CD8-positive, alpha-beta memory T cell (primary cell): ENCODE measurements around the gene CRISP2. TPM values are rescaled to one million over a fixed set of nuclear protein-coding genes. Genes with fewer than 3 reads are reported as not detected.
"Not testable (repeated sequence)": the region's sequence is repeated elsewhere in the genome, so short reads cannot be mapped to it uniquely, and the experiment has no call there.

Experiments used
- CTCF ChIA-PET: fragments of 350-600 bp; sonication (Branson Sonifier 250); formaldehyde crosslinking; loops from one replicate; lab custom pipeline; 2021; ENCODE audit warnings: antibody characterized with exemption; lab: Charles Lee
- POLR2A ChIA-PET: fragments of 350-600 bp; sonication (Branson Sonifier 250); formaldehyde crosslinking; loops from one replicate; lab custom pipeline; 2021; ENCODE audit warnings: antibody characterized with exemption; lab: Charles Lee
- DNase-seq, 5 donors: peaks; one replicate each; pipeline versions ENCODE4 v3.0.0 to v3.0.0-alpha.2; 2020 to 2022; ENCODE audit warnings: mixed read lengths in 1 of 5
- H3K27ac ChIP-seq: one replicate; pipeline ENCODE4 v1.7.0; 2013; ENCODE audit warnings: low read depth, mild to moderate bottlenecking, low read length, moderate library complexity
- H3K27me3 ChIP-seq: 2 replicates; pipeline ENCODE4 v1.7.0; 2013; ENCODE audit warnings: low read length, mild to moderate bottlenecking; ENCODE audit not compliant: insufficient read depth, poor library complexity, severe bottlenecking
- H3K36me3 ChIP-seq: 2 replicates; pipeline ENCODE4 v1.7.0; 2013; ENCODE audit warnings: mild to moderate bottlenecking, low read length, moderate library complexity; ENCODE audit not compliant: insufficient read depth
- H3K4me1 ChIP-seq: 2 replicates; pipeline ENCODE4 v1.7.0; 2013; ENCODE audit warnings: mild to moderate bottlenecking, low read length, moderate library complexity; ENCODE audit not compliant: insufficient read depth
- H3K4me3 ChIP-seq: 2 replicates; pipeline ENCODE4 v1.7.0; 2013; ENCODE audit warnings: mild to moderate bottlenecking, low read length
- H3K9me3 ChIP-seq: 2 replicates; pipeline ENCODE4 v1.7.0; 2013; ENCODE audit warnings: mild to moderate bottlenecking, low read length
- H3K27ac Mint-ChIP-seq, 8 donors: one replicate each; pipeline ENCODE4 v1.8.0; 2020 to 2021; ENCODE audit warnings: mixed read lengths in 8 of 8, mild to moderate bottlenecking in 6 of 8, inconsistent platforms in 3 of 8, moderate library complexity in 3 of 8
- H3K27me3 Mint-ChIP-seq, 2 donors: one replicate each; pipeline ENCODE4 v1.8.0; 2020 to 2021; ENCODE audit warnings: mixed read lengths in 2 of 2, mild to moderate bottlenecking in 1 of 2, moderate library complexity in 1 of 2
- H3K36me3 Mint-ChIP-seq, 3 donors: one replicate each; pipeline ENCODE4 v1.8.0; 2020 to 2021; ENCODE audit warnings: mixed read lengths in 3 of 3, inconsistent platforms in 1 of 3, mild to moderate bottlenecking in 1 of 3
- H3K4me1 Mint-ChIP-seq, 3 donors: one replicate each; pipeline ENCODE4 v1.8.0; 2020 to 2021; ENCODE audit warnings: mixed read lengths in 3 of 3, inconsistent platforms in 1 of 3, mild to moderate bottlenecking in 1 of 3
- H3K4me3 Mint-ChIP-seq, 7 donors: one replicate each; pipeline ENCODE4 v1.8.0; 2020 to 2021; ENCODE audit warnings: mixed read lengths in 7 of 7, mild to moderate bottlenecking in 6 of 7, moderate library complexity in 4 of 7, inconsistent platforms in 2 of 7
- H3K9me3 Mint-ChIP-seq, 5 donors: one replicate each; pipeline ENCODE4 v1.8.0; 2020 to 2022; ENCODE audit warnings: mixed read lengths in 5 of 5, mild to moderate bottlenecking in 3 of 5, moderate library complexity in 2 of 5, inconsistent platforms in 1 of 5
- polyA plus RNA-seq: library from polyadenylated mRNA; unstranded; fragments of 300-500 nt; fragmentation: Illumina TruSeq; gene quantifications from one replicate; pipeline ENCODE4 v1.2.3, GENCODE V29; 2021
- total RNA-seq, 2 experiments: library from RNA; stranded (reverse); gene quantifications; one replicate each; pipeline ENCODE4 v1.2.3, GENCODE V29; 2021

Gene CRISP2
- total and polyA plus RNA-seq, 3 experiments from 2014 or later: not detected

DNA sequence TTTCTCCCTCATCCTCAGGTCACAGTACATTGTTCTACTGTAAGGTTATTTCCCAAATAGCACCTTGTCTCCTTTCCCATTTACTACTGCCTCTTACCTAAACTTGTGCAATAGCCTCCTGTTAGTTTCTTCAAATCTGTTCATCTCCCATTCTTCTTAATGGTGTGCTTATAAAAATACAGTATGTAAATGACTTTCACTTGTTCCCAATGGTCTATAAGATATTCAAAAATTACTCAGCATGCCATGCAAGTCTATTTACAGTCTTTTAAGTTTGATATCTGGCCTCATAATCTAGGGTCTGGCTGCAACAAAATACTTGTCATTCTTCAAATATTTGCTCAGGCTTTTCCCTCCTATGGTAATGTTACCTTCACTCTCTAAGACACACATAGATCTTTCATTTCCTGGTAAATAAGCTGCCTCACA is 45.2 kb downstream of the CRISP2 start:
- H3K27me3 ChIP-seq: no peaks in the 10 kb centered on the region
- no peak for DNase-seq
- POLR2A ChIA-PET: no interaction called here
- no peaks in the 10 kb centered on the region for H3K4me1 ChIP-seq
- no peaks in the 10 kb centered on the region for H3K9me3 ChIP-seq
- Mint-ChIP-seq H3K4me3 (no peak overlapping the region), H3K9me3 (peaks cover 3 to 8% (median 6%) of the 10 kb centered on the region in 5 donors), H3K27me3 (no peaks in the 10 kb centered on the region), H3K36me3 (no peaks in the 10 kb centered on the region), H3K4me1 (no peaks in the 10 kb centered on the region), H3K27ac (no peak overlapping the region)
- H3K36me3 ChIP-seq: no peaks in the 10 kb centered on the region
- no peak overlapping the region for H3K27ac ChIP-seq
- CTCF ChIA-PET: no interaction called here
- H3K4me3 ChIP-seq: no peak overlapping the region

DNA sequence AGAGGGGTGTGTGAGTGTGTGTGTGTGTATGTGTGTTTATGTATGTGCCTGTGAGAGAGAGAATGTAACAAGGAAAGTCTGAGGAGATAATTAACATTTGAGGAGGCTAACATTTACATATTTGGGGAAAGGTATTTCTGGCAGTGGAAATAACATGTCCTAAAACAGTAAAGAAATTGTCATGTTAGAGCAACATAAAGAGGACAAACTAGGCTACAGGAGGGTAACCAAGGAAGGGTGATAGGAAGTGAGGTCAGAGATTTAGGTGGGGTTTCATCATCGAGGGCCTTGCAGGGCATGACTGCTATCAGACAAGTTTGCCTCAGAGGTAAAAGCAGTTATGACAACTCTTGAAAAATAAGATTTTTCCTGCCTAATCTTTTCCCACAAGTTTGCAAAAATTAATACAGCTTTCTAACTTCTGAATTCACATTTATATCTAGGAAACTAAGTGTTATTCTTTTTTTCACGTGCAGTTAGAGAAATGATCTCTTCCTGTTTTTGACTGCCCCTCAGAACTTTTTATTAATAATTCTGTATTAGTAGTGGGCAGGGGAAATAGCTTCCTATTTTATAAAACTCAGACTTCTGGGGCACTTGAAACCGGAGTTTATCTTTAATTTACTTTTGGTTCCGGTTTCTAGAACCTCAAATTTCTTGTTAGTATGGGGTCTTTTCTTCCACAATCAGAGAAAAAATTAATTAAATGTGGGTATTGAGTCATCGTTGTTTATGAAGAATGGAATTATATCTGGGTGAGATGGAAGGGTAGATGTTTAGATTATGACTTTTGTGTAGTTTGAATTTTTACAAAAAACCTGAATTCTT is 46.2 kb downstream of the CRISP2 start:
- Mint-ChIP-seq H3K36me3 (no peaks in the 10 kb centered on the region), H3K27me3 (no peaks in the 10 kb centered on the region), H3K4me3 (no peak overlapping the region), H3K27ac (no peak overlapping the region), H3K4me1 (no peaks in the 10 kb centered on the region), H3K9me3 (peaks cover 3 to 7% (median 6%) of the 10 kb centered on the region in 5 donors)
- Histone ChIP-seq H3K27ac (peak overlapping the region; percentile 25), H3K4me1 (no peaks in the 10 kb centered on the region), H3K4me3 (no peak overlapping the region), H3K9me3 (no peaks in the 10 kb centered on the region), H3K27me3 (no peaks in the 10 kb centered on the region), H3K36me3 (no peaks in the 10 kb centered on the region)
- DNase-seq: no peak
- ChIA-PET CTCF (no interaction called here), POLR2A (no interaction called here)

DNA sequence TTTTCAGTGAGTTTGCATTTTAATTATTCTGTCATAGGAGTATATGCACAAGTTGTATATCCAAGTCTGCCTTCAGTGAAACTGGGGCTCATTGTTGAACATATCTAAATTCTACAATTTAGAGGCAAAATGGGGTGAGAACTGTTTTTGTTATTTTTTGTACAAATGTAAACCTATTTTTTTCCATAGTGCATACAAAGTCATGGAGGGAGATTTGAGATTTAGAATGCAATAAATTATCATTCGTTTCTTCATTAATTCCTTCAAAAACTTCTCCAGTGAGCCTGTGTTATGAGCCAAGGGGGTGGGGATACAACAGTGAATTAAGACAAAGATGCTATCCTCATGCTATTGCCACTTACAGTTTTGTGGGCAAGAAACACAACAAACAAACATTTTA is 46.9 kb downstream of the CRISP2 start:
- H3K27me3 ChIP-seq: no peaks in the 10 kb centered on the region
- H3K4me1 ChIP-seq: no peaks in the 10 kb centered on the region
- POLR2A ChIA-PET: no interaction called here
- CTCF ChIA-PET: no interaction called here
- Mint-ChIP-seq H3K4me1 (no peaks in the 10 kb centered on the region), H3K9me3 (peaks cover 2 to 4% (median 3%) of the 10 kb centered on the region in 5 donors), H3K27me3 (no peaks in the 10 kb centered on the region), H3K27ac (no peak overlapping the region), H3K36me3 (no peaks in the 10 kb centered on the region), H3K4me3 (no peak overlapping the region)
- no peak overlapping the region for H3K27ac ChIP-seq
- H3K36me3 ChIP-seq: no peaks in the 10 kb centered on the region
- no peak for DNase-seq
- H3K4me3 ChIP-seq: no peak overlapping the region
- H3K9me3 ChIP-seq: no peaks in the 10 kb centered on the region

- Mint-ChIP-seq H3K4me3 (no peak overlapping the region), H3K4me1 (no peaks in the 10 kb centered on the region), H3K36me3 (no peaks in the 10 kb centered on the region), H3K27ac (no peak overlapping the region), H3K27me3 (no peaks in the 10 kb centered on the region), H3K9me3 (peaks cover 0 to 10% (median 0%) of the 10 kb centered on the region in 5 donors)
- Histone ChIP-seq H3K9me3 (no peaks in the 10 kb centered on the region), H3K36me3 (no peaks in the 10 kb centered on the region), H3K4me3 (no peak overlapping the region), H3K4me1 (no peaks in the 10 kb centered on the region), H3K27me3 (no peaks in the 10 kb centered on the region), H3K27ac (no peak overlapping the region)
- DNase-seq: no peak
- CTCF ChIA-PET: no interaction called here
- POLR2A ChIA-PET: no interaction called here
Observed at GRCh38 chr6:49664817-49665216, 48.5 kb downstream of the CRISP2 start.

- not testable (repeated sequence) for H3K27ac ChIP-seq
Observed at GRCh38 chr6:49664054-49664453, 49.3 kb downstream of the CRISP2 start.

GRCh38 chr6:49662892-49663261 is 50.5 kb downstream of the CRISP2 start:
- no peaks in the 10 kb centered on the region for H3K27me3 ChIP-seq
- Mint-ChIP-seq H3K4me3 (no peak overlapping the region), H3K27me3 (no peaks in the 10 kb centered on the region), H3K9me3 (peaks cover 0 to 10% (median 0%) of the 10 kb centered on the region in 5 donors), H3K36me3 (no peaks in the 10 kb centered on the region), H3K4me1 (no peaks in the 10 kb centered on the region), H3K27ac (no peak overlapping the region)
- POLR2A ChIA-PET: no interaction called here
- H3K9me3 ChIP-seq: no peaks in the 10 kb centered on the region
- H3K4me1 ChIP-seq: no peaks in the 10 kb centered on the region
- no peak overlapping the region for H3K4me3 ChIP-seq
- no peak overlapping the region for H3K27ac ChIP-seq
- no peak for DNase-seq
- CTCF ChIA-PET: no interaction called here
- no peaks in the 10 kb centered on the region for H3K36me3 ChIP-seq

More at GRCh38 chr6:49664054-49664453, 49.3 kb downstream of the CRISP2 start:
- H3K36me3 ChIP-seq, H3K9me3 ChIP-seq, H3K27ac Mint-ChIP-seq, H3K27me3 Mint-ChIP-seq, H3K4me3 Mint-ChIP-seq, POLR2A ChIA-PET, H3K9me3 Mint-ChIP-seq, H3K27me3 ChIP-seq, H3K4me1 ChIP-seq, H3K4me1 Mint-ChIP-seq, CTCF ChIA-PET, H3K4me3 ChIP-seq, DNase-seq, H3K36me3 Mint-ChIP-seq: not testable (repeated sequence)

GRCh38 chr6:49662231-49662891 is 51.0 kb downstream of the CRISP2 start:
- no peaks in the 10 kb centered on the region for H3K27me3 Mint-ChIP-seq
- no peak overlapping the region for H3K27ac Mint-ChIP-seq
- H3K27ac ChIP-seq: no peak overlapping the region
- no peak overlapping the region for H3K4me3 Mint-ChIP-seq
- DNase-seq: no peak
- CTCF ChIA-PET: no interaction called here
- H3K36me3 Mint-ChIP-seq: no peaks in the 10 kb centered on the region
- H3K4me1 ChIP-seq: no peaks in the 10 kb centered on the region
- no peak overlapping the region for H3K4me3 ChIP-seq
- no peaks in the 10 kb centered on the region for H3K4me1 Mint-ChIP-seq
- H3K27me3 ChIP-seq: no peaks in the 10 kb centered on the region
- no peaks in the 10 kb centered on the region for H3K9me3 ChIP-seq
- POLR2A ChIA-PET: no interaction called here
- H3K9me3 Mint-ChIP-seq: peaks cover 0 to 10% (median 0%) of the 10 kb centered on the region in 5 donors
- no peaks in the 10 kb centered on the region for H3K36me3 ChIP-seq

DNA sequence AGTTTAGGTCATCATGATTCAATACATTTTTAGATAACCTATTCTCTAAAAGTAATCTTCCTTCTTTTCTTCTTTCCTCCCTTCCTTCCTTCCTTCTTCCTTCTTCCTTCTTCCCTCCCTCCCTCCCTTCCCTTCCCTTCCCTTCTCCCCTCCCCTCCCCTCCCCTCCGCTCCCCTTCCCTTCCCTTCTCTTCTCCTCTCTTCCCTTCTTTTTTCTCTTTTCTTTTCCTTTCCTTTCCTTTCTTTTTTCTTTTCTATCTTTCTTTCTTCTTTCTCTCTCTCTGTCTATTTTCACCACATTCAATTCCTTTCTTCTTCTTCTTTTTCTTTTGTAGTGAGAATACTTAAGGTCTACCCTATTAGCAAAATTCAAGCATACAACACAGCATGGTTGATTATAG is 59.4 kb downstream of the CRISP2 start:
- Histone ChIP-seq H3K36me3 (no peaks in the 10 kb centered on the region), H3K27me3 (no peaks in the 10 kb centered on the region), H3K9me3 (no peaks in the 10 kb centered on the region), H3K4me1 (no peaks in the 10 kb centered on the region), H3K4me3 (no peak overlapping the region), H3K27ac (no peak overlapping the region)
- no peak for DNase-seq
- Mint-ChIP-seq H3K9me3 (peaks cover 0 to 5% (median 2%) of the 10 kb centered on the region in 5 donors), H3K36me3 (no peaks in the 10 kb centered on the region), H3K27ac (no peak overlapping the region), H3K4me3 (no peak overlapping the region), H3K4me1 (no peaks in the 10 kb centered on the region), H3K27me3 (no peaks in the 10 kb centered on the region)
- ChIA-PET CTCF (no interaction called here), POLR2A (no interaction called here)
